Measurements from ENCODE around the gene FAM120A.

DNA sequence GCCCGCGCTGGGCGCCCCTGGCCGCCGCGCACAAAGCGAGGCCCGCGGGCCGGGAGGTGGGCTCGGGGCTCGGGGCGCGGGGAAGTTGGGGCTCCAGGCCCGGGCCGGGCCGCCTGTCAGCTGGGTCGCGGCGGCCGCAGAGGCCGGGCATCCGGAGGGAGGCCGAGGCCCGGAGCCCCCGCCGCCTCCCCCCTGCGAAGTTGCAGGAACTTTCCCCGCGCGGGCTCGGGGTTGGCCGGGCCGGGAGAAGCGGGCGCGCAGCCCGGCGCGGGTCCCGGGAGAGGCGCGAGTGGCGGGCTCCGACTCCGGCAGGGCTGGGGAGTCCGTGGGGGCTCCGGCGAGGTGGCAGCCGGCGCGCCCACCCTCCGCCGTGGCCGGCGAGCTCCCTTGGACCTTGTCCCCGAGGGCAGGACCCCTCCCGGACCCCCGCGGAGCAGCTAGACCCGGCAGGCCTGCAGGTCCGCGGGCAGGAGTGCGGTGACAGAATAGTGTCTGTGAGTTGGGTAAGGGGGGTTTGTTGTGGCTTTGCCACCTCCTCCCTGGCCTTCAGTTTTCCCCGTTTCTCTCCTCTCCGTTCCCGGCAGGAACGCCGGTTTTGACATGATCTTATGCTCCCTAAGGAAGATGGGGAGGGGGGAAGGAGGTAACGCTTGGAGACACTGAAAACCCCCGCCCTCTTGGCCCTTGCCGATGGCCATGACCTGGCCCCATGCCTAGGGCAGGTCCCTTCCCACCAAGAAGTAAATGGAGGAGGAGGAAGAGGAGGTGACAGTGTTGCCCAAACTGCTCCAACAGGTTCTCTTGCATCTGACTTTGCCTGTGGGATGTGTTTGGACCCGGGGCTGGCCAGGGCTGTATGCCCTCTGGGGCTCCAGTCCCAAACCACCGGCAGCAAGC lies 125.8 kb downstream of the FAM120A start:
- TF ChIP-seq POLR2AphosphoS5 (IDR thresholded peaks at IDR 0.05) (peak; percentile 67), POLR2A (IDR thresholded peaks at IDR 0.05) (peak; percentile 26)
- TF ChIP-seq, protein P1, sequence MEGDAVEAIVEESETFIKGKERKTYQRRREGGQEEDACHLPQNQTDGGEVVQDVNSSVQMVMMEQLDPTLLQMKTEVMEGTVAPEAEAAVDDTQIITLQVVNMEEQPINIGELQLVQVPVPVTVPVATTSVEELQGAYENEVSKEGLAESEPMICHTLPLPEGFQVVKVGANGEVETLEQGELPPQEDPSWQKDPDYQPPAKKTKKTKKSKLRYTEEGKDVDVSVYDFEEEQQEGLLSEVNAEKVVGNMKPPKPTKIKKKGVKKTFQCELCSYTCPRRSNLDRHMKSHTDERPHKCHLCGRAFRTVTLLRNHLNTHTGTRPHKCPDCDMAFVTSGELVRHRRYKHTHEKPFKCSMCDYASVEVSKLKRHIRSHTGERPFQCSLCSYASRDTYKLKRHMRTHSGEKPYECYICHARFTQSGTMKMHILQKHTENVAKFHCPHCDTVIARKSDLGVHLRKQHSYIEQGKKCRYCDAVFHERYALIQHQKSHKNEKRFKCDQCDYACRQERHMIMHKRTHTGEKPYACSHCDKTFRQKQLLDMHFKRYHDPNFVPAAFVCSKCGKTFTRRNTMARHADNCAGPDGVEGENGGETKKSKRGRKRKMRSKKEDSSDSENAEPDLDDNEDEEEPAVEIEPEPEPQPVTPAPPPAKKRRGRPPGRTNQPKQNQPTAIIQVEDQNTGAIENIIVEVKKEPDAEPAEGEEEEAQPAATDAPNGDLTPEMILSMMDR (IDR thresholded peaks at IDR 0.05), result no peak

All from prostate gland (tissue), 2 donors.